Neural cell (in vitro differentiated cells): ENCODE measurements around the gene CD101. TPM values are rescaled to one million over a fixed set of nuclear protein-coding genes. Genes with fewer than 3 reads are reported as not detected.

ENCODE experiments used
- H2AFZ ChIP-seq: fragments of 200-600, 300-800 bp; sonication (generic), shearing (Covaris generic); 2 replicates; pipeline ENCODE4 v1.6.0; 2014; ENCODE audit warnings: low read depth, mild to moderate bottlenecking, antibody characterized with exemption, low read length, moderate library complexity
- H3F3A ChIP-seq: fragments of 200-600 bp; shearing (Covaris generic); 2 replicates; pipeline ENCODE4 v1.6.1; 2016; ENCODE audit warnings: mild to moderate bottlenecking, moderate library complexity, mixed read lengths, antibody characterized with exemption, low read length; ENCODE audit not compliant: insufficient read depth, poor library complexity, severe bottlenecking
- H3K27ac ChIP-seq: fragments of 200-600, 300-800 bp; sonication (generic), shearing (Covaris generic); 2 replicates; pipeline ENCODE4 v1.5.1; 2014; ENCODE audit warnings: mild to moderate bottlenecking, low read length, moderate library complexity
- H3K27me3 ChIP-seq: fragments of 300-800, 200-600 bp; sonication (generic), shearing (Covaris generic); 2 replicates; pipeline ENCODE4 v1.6.0; 2014; ENCODE audit warnings: mild to moderate bottlenecking, low read depth, low read length, moderate library complexity; ENCODE audit not compliant: insufficient read depth
- H3K36me3 ChIP-seq: fragments of 300-800, 200-600 bp; sonication (generic), shearing (Covaris generic); 2 replicates; pipeline ENCODE4 v1.5.1; 2014; ENCODE audit warnings: mild to moderate bottlenecking, antibody characterized with exemption, low read length, moderate library complexity; ENCODE audit not compliant: insufficient read depth
- H3K4me2 ChIP-seq: fragments of 300-800, 200-600 bp; sonication (generic), shearing (Covaris generic); 2 replicates; pipeline ENCODE4 v1.6.0; 2014; ENCODE audit warnings: mild to moderate bottlenecking, low read length
- H3K4me3 ChIP-seq: fragments of 300-800, 200-600 bp; sonication (generic), shearing (Covaris generic); 2 replicates; pipeline ENCODE4 v1.5.1; 2014; ENCODE audit warnings: mild to moderate bottlenecking, low read length, moderate library complexity
- H3K79me2 ChIP-seq: fragments of 200-600 bp; shearing (Covaris generic); replicated peaks from 2 replicates; pipeline ENCODE4 v1.6.0; 2014; ENCODE audit warnings: mild to moderate bottlenecking, low read length, moderate library complexity; ENCODE audit not compliant: insufficient read depth
- H3K9ac ChIP-seq: fragments of 300-800, 200-600 bp; sonication (generic), shearing (Covaris generic); 2 replicates; pipeline ENCODE4 v1.6.1; 2016; ENCODE audit warnings: mild to moderate bottlenecking, low read length, mixed read lengths
- H3K9me2 ChIP-seq: fragments of 200-600 bp; shearing (Covaris generic); 2 replicates; pipeline ENCODE4 v1.6.1; 2016; ENCODE audit warnings: mild to moderate bottlenecking, low read length, mixed read lengths; ENCODE audit not compliant: insufficient read depth
- H3K9me3 ChIP-seq: fragments of 200-600, 300-800 bp; sonication (generic), shearing (Covaris generic); 2 replicates; pipeline ENCODE4 v1.6.1; 2016; ENCODE audit warnings: mild to moderate bottlenecking, mixed run types, low read length, moderate library complexity, mixed read lengths
- H4K20me1 ChIP-seq: fragments of 200-600 bp; shearing (Covaris generic); 2 replicates; pipeline ENCODE4 v1.6.1; 2016; ENCODE audit warnings: mild to moderate bottlenecking, mixed run types; ENCODE audit not compliant: insufficient read depth
- CTCF ChIP-seq: fragments of 450-650 bp; IDR thresholded peaks from 2 replicates; pipeline ENCODE4 v1.5.1; 2014; ENCODE audit warnings: antibody characterized with exemption, mild to moderate bottlenecking, moderate library complexity; ENCODE audit not compliant: poor library complexity, severe bottlenecking
- EP300 ChIP-seq: fragments of 450-650 bp; conservative IDR thresholded peaks from 2 replicates; pipeline ENCODE4 v1.6.1; 2014; ENCODE audit warnings: antibody characterized with exemption, mild to moderate bottlenecking, moderate library complexity; ENCODE audit not compliant: poor library complexity, severe bottlenecking
- EZH2 ChIP-seq: fragments of 200-600, 300-800 bp; shearing (Covaris generic), sonication (generic); IDR thresholded peaks from 2 replicates; pipeline ENCODE4 v1.6.1; 2014; ENCODE audit warnings: antibody characterized with exemption, low read length, borderline replicate concordance, mild to moderate bottlenecking; ENCODE audit not compliant: insufficient read depth, poor library complexity, severe bottlenecking
- MXI1 ChIP-seq: fragments of 450-650 bp; conservative IDR thresholded peaks from 2 replicates; pipeline ENCODE4 v1.6.1; 2014; ENCODE audit warnings: antibody characterized with exemption, mild to moderate bottlenecking; ENCODE audit not compliant: poor library complexity, severe bottlenecking
- POLR2AphosphoS5 ChIP-seq: IDR thresholded peaks from 2 replicates; pipeline ENCODE4 v1.6.1; 2012
- RAD21 ChIP-seq: fragments of 450-650 bp; conservative IDR thresholded peaks from 2 replicates; pipeline ENCODE4 v1.6.1; 2014; ENCODE audit warnings: antibody characterized with exemption, mild to moderate bottlenecking, moderate library complexity
- REST ChIP-seq: IDR thresholded peaks from 2 replicates; pipeline ENCODE4 v1.6.1; 2012; ENCODE audit warnings: borderline replicate concordance
- SMC3 ChIP-seq: fragments of 450-650 bp; conservative IDR thresholded peaks from 2 replicates; pipeline ENCODE4 v1.6.1; 2014; ENCODE audit warnings: antibody characterized with exemption, mild to moderate bottlenecking, moderate library complexity; ENCODE audit not compliant: poor library complexity
- TAF1 ChIP-seq: IDR thresholded peaks from 2 replicates; pipeline ENCODE4 v1.6.1; 2012; ENCODE audit warnings: low read depth
- polyA plus RNA-seq: library from polyadenylated mRNA; depleted of rRNA; stranded (reverse); fragments of >200 nt; gene quantifications from 2 replicates; pipeline ENCODE4 v1.2.3, GENCODE V29; 2014

The CD101 gene
- polyA plus RNA-seq, 1 donor from 2014 or later, result 1.4 TPM

DNA sequence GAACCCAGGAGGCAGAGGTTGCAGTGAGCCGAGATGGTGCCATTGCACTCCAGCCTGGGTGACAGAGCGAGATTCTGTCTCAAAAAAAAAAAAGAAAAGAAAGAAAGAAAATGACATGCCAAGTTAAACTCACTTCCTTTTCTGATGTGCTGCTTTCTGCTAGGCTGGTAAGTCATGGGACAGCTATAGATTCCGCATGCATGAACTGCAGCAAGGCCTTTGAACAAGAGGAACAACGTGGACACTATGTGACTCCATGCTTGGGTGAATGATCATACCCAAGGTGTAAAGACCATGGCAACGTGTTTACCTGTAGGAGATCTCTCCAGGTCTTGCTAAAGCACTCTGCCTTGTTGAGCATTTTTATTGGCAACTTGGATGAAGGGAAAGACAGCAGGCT is 48.3 kb downstream of the CD101 start:
- Histone ChIP-seq H3K9me3 (no peaks in the 10 kb centered on the region), H2AFZ (no peak overlapping the region), H3K9ac (no peak overlapping the region), H3K79me2 (no peaks in the 10 kb centered on the region), H3K36me3 (no peaks in the 10 kb centered on the region), H3K27me3 (no peaks in the 10 kb centered on the region), H3K9me2 (no peaks in the 10 kb centered on the region), H3K4me2 (no peak overlapping the region), H3K4me3 (no peak overlapping the region), H3K27ac (no peak overlapping the region), H3F3A (no peaks in the 10 kb centered on the region), H4K20me1 (no peaks in the 10 kb centered on the region)
- TF ChIP-seq TAF1 (no peak), CTCF (no peak), SMC3 (no peak), REST (no peak), POLR2AphosphoS5 (no peak), EP300 (no peak), EZH2 (no peak), RAD21 (no peak), MXI1 (no peak)

- no peak overlapping the region for H3K4me2 ChIP-seq
- TF ChIP-seq POLR2AphosphoS5 (no peak), RAD21 (no peak), EZH2 (no peak), TAF1 (no peak), SMC3 (no peak)
These were observed 49.9 kb downstream of the CD101 start for GRCh38 chr1:117051224-117052064.

More at GRCh38 chr1:117051224-117052064, 49.9 kb downstream of the CD101 start:
- no peaks in the 10 kb centered on the region for H3F3A ChIP-seq
- H3K79me2 ChIP-seq, result no peaks in the 10 kb centered on the region
- no peaks in the 10 kb centered on the region for H3K27me3 ChIP-seq
- no peak overlapping the region for H3K27ac ChIP-seq
- H3K9ac ChIP-seq, result no peak overlapping the region
- no peak overlapping the region for H3K4me3 ChIP-seq
- no peaks in the 10 kb centered on the region for H3K36me3 ChIP-seq
- no peak overlapping the region for H2AFZ ChIP-seq
- no peaks in the 10 kb centered on the region for H3K9me3 ChIP-seq
- no peaks in the 10 kb centered on the region for H4K20me1 ChIP-seq
- H3K9me2 ChIP-seq, result no peaks in the 10 kb centered on the region
